ENCODE measurements around the gene CATSPER1. TPM values are rescaled to one million over a fixed set of nuclear protein-coding genes. Genes with fewer than 3 reads are reported as not detected.

CATSPER1 gene
- total and polyA plus RNA-seq, 2 of the 13 experiments (the other 11 are each of a cell fraction or from before 2014, with no cell fraction given), result 0.17 TPM; not detected in 1

- TF ChIP-seq TAF1 (CRISPR knock-in tag; IDR thresholded peaks at IDR 0.05), result no peak
- no peak for TF ChIP-seq ZNF7 (CRISPR knock-in tag; IDR thresholded peaks at IDR 0.05)
- TF ChIP-seq ZNF672 (CRISPR knock-in tag; IDR thresholded peaks at IDR 0.05), result no peak
- no peak for TF ChIP-seq ETV5 (CRISPR knock-in tag; IDR thresholded peaks at IDR 0.05; ENCODE audit: borderline replicate concordance)
- no peak for TF ChIP-seq HNRNPH1 (optimal IDR thresholded peaks at IDR 0.05; ENCODE audit: low read depth, low read length)
These were observed 9.5 kb downstream of the CATSPER1 start (continued) for GRCh38 chr11:66016793-66017177.

GRCh38 chr11:66015936-66016792, 10.1 kb downstream of the CATSPER1 start:
- Histone ChIP-seq H3K79me2 (ENCODE audit: insufficient read depth, low read length) (no peaks in the 10 kb centered on the region), H3K36me3 (replicated peaks in 1 of 2; ENCODE audit: control insufficient read depth in 1 of 2, insufficient read depth in 2 of 2, low read length in 2 of 2) (no peaks in the 10 kb centered on the region), H3K4me3 (replicated peaks in 1 of 3; ENCODE audit: insufficient read depth in 1 of 3, low read depth in 2 of 3, low read length in 3 of 3) (no peak overlapping the region), H3K4me2 (ENCODE audit: low read depth, low read length) (no peak overlapping the region), H4K20me1 (ENCODE audit: insufficient read depth, low read length) (no peaks in the 10 kb centered on the region), H3K9me3 (ENCODE audit: low read length) (no peaks in the 10 kb centered on the region), H3K9ac (ENCODE audit: insufficient read depth, low read depth, low read length) (no peak overlapping the region), H3K4me1 (ENCODE audit: insufficient read depth, low read length) (peaks cover 1% of the 10 kb centered on the region; the same call in 1 of the 2 replicates), H3K27ac (ENCODE audit: extremely low read length, insufficient read depth, low read length) (no peak overlapping the region), H3K27me3 (ENCODE audit: control insufficient read depth in 1 of 2, insufficient read depth in 2 of 2, low read length in 2 of 2) (peaks cover 10 to 39% of the 10 kb centered on the region in 2 experiments; a peak in 4 of 5 replicates), H2AFZ (ENCODE audit: low read length) (no peak overlapping the region)
- ChIA-PET CTCF (ENCODE audit: low intra/inter-chr PET ratio, low total read pairs) (no interaction called here), POLR2A (interaction anchor here (0.6 kb wide), 1 partner anchor 15 kb away, joined by 3 read pairs; no protein-coding TSS in a partner anchor)
- intact Hi-C loops (cut with micrococcal nuclease; ENCODE audit: unreplicated experiment), result no loop called here
- ATAC-seq (0 out of 3 replicates have a peak, but pooled peaks have one; percentile 6), DNase-seq (ENCODE audit: low spot score) (no peak), FAIRE-seq (no peak)
- WGBS (ENCODE audit: low lambda C conversion rate), result 10% methylated on average over 8 of the region's 18 CpGs
- in situ Hi-C loops (cut with HindIII; ENCODE audit: extremely low pct_ligation_motif_present, low pct_unique_long_range_greater_than_20kb), result no loop called here
- no TSS peak for BruUV-seq (replicated peaks)
- TF ChIP-seq PHF21A (CRISPR knock-in tag; IDR thresholded peaks at IDR 0.05) (no peak), MXD1 (CRISPR knock-in tag; IDR thresholded peaks at IDR 0.05) (no peak), SOX13 (IDR thresholded peaks at IDR 0.05) (no peak), SOX13 (CRISPR knock-in tag; conservative IDR thresholded peaks at IDR 0.05 in 1 of 2, IDR thresholded peaks at IDR 0.05 in 1 of 2) (no peak), BCL3 (CRISPR knock-in tag; IDR thresholded peaks at IDR 0.05) (no peak), CBFB (CRISPR knock-in tag; IDR thresholded peaks at IDR 0.05) (no peak), KDM6A (CRISPR knock-in tag; IDR thresholded peaks at IDR 0.05; ENCODE audit: low read depth) (no peak), ZNF784 (CRISPR knock-in tag; IDR thresholded peaks at IDR 0.05; ENCODE audit: borderline replicate concordance) (no peak), KDM1A (CRISPR knock-in tag; IDR thresholded peaks at IDR 0.05) (no peak), SOX5 (CRISPR knock-in tag; IDR thresholded peaks at IDR 0.05; ENCODE audit: borderline replicate concordance) (no peak), GRHL1 (CRISPR knock-in tag; conservative IDR thresholded peaks at IDR 0.05) (no peak), THRA (CRISPR knock-in tag; IDR thresholded peaks at IDR 0.05; ENCODE audit: borderline replicate concordance) (no peak), ZIK1 (CRISPR knock-in tag; IDR thresholded peaks at IDR 0.05; ENCODE audit: borderline replicate concordance, low read depth) (no peak)
